ENCODE measurements around the gene CRHR1. TPM values are rescaled to one million over a fixed set of nuclear protein-coding genes. Genes with fewer than 3 reads are reported as not detected.

Gene CRHR1
- total RNA-seq, result not detected in 2 replicates

GRCh38 chr17:45784293-45784740 is at the start of gene CRHR1:
TSS of gene CRHR1 (plus strand) at chr17:45784320. CDS start at chr17:45784545, 225 bp downstream.

GRCh38 chr17:45844695-45845375 is 60.7 kb downstream of the CRHR1 start, which contains the start of gene SPPL2C:
TSS of gene SPPL2C (plus strand) at chr17:45844881. CDS start at chr17:45844907, 26 bp downstream.

Other genes starting within 250 kb of the CRHR1 start
- gene SPPL2C, start 60.6 kb downstream of the CRHR1 start, total RNA-seq, result under 0.01 TPM in 1 of 2 replicates, not detected in the other
- gene MAPT, start 110.2 kb downstream of the CRHR1 start, total RNA-seq, result 0.33 and 0.75 TPM in 2 replicates
- gene STH, start 214.9 kb downstream of the CRHR1 start, total RNA-seq, result not detected in 2 replicates

Data from uterine smooth muscle cell (primary cell).